Stimulated activated CD8-positive, alpha-beta memory T cell treated with anti-CD3 and anti-CD28 coated beads, Interleukin-12 subunit alpha, Interleukin-12 subunit beta, amount 100 ng/mL, for 1 hour (primary cell): ENCODE data around the gene LGMN.

Experiments used
- DNase-seq: peaks from one replicate; pipeline ENCODE4 v3.0.0-alpha.2; 2020; ENCODE audit warnings: low read depth

LGMN gene

GRCh38 chr14:92726135-92726932, 22.1 kb downstream of the LGMN start:
- DNase-seq: no peak

- DNase-seq: no peak
These were observed 23.7 kb downstream of the LGMN start for GRCh38 chr14:92724516-92725340.

GRCh38 chr14:92719890-92720323, 28.5 kb downstream of the LGMN start:
- DNase-seq: no peak

GRCh38 chr14:92719421-92719820, 29.0 kb downstream of the LGMN start:
- no peak for DNase-seq

GRCh38 chr14:92718664-92719063, 29.8 kb downstream of the LGMN start:
- no peak for DNase-seq

- DNase-seq: no peak
These were observed 30.8 kb downstream of the LGMN start for GRCh38 chr14:92717571-92718042.

GRCh38 chr14:92716131-92716530, 32.3 kb downstream of the LGMN start:
- no peak for DNase-seq

GRCh38 chr14:92714739-92715307, 33.6 kb downstream of the LGMN start:
- peak; percentile 78 for DNase-seq

GRCh38 chr14:92712654-92713051, 35.8 kb downstream of the LGMN start:
- no peak for DNase-seq

- no peak for DNase-seq
These were observed 36.3 kb downstream of the LGMN start for GRCh38 chr14:92711976-92712653.

- DNase-seq: no peak
These were observed 38.5 kb downstream of the LGMN start for GRCh38 chr14:92710001-92710341.

GRCh38 chr14:92709340-92710000, 39.0 kb downstream of the LGMN start:
- no peak for DNase-seq

GRCh38 chr14:92706386-92706785, 42.0 kb downstream of the LGMN start:
- no peak for DNase-seq

GRCh38 chr14:92704821-92705220, 43.6 kb downstream of the LGMN start:
- no peak for DNase-seq

- DNase-seq: no peak
These were observed 44.2 kb downstream of the LGMN start for GRCh38 chr14:92704036-92704804.

- DNase-seq: no peak
These were observed 44.9 kb downstream of the LGMN start for GRCh38 chr14:92703516-92703915.

- DNase-seq: no peak
These were observed 45.9 kb downstream of the LGMN start for GRCh38 chr14:92702441-92702918.

GRCh38 chr14:92701826-92702225, 46.6 kb downstream of the LGMN start:
- DNase-seq: no peak

- no peak for DNase-seq
These were observed 50.0 kb downstream of the LGMN start for GRCh38 chr14:92698393-92698792.

GRCh38 chr14:92696366-92696765, 52.1 kb downstream of the LGMN start:
- no peak for DNase-seq

- DNase-seq: no peak
These were observed 52.9 kb downstream of the LGMN start for GRCh38 chr14:92695562-92695961.
